CD4-positive, alpha-beta memory T cell (primary cell): ENCODE data around the gene ZDHHC23. TPM values are rescaled to one million over a fixed set of nuclear protein-coding genes. Genes with fewer than 3 reads are reported as not detected.

Experiments
- CTCF ChIA-PET: fragments of 350-600 bp; sonication (Branson Sonifier 250); formaldehyde crosslinking; loops from one replicate; lab custom pipeline; 2021; ENCODE audit warnings: inconsistent platforms; ENCODE audit not compliant: partially characterized antibody; lab: Charles Lee
- POLR2A ChIA-PET: fragments of 350-600 bp; sonication (Branson Sonifier 250); formaldehyde crosslinking; loops from one replicate; lab custom pipeline; 2021; ENCODE audit not compliant: partially characterized antibody; lab: Charles Lee
- DNase-seq, 5 donors: peaks; one replicate each; pipeline versions ENCODE4 v3.0.0 to v3.0.0-alpha.2; 2020 to 2022; ENCODE audit warnings: mixed read lengths in 1 of 5
- H3K27ac ChIP-seq: one replicate; pipeline ENCODE4 v1.7.0; 2013; ENCODE audit warnings: low read depth, low read length
- H3K27me3 ChIP-seq: 2 replicates; pipeline ENCODE4 v1.7.0; 2013; ENCODE audit warnings: mild to moderate bottlenecking, low read length, moderate library complexity; ENCODE audit not compliant: insufficient read depth
- H3K36me3 ChIP-seq: 2 replicates; pipeline ENCODE4 v1.7.0; 2013; ENCODE audit warnings: mild to moderate bottlenecking, low read length, moderate library complexity; ENCODE audit not compliant: insufficient read depth
- H3K4me1 ChIP-seq: 2 replicates; pipeline ENCODE4 v1.7.0; 2013; ENCODE audit warnings: mild to moderate bottlenecking, low read length, moderate library complexity; ENCODE audit not compliant: insufficient read depth
- H3K4me3 ChIP-seq, 2 donors: one replicate each; pipeline ENCODE4 v1.7.0; 2013; ENCODE audit warnings: low read length in 2 of 2, mild to moderate bottlenecking in 1 of 2
- H3K9me3 ChIP-seq, 2 donors: one replicate each; pipeline ENCODE4 v1.7.0; 2013; ENCODE audit warnings: low read length in 2 of 2, control low read depth in 1 of 2; ENCODE audit not compliant: control insufficient read depth in 1 of 2
- H3K27ac Mint-ChIP-seq, 7 donors: one replicate each; pipeline ENCODE4 v1.8.0; 2020 to 2021; ENCODE audit warnings: mixed read lengths in 7 of 7, mild to moderate bottlenecking in 6 of 7, inconsistent platforms in 3 of 7, moderate library complexity in 3 of 7
- H3K27me3 Mint-ChIP-seq, 2 donors: one replicate each; pipeline ENCODE4 v1.8.0; 2020 to 2021; ENCODE audit warnings: mixed read lengths in 2 of 2
- H3K36me3 Mint-ChIP-seq, 2 donors: one replicate each; pipeline ENCODE4 v1.8.0; 2020 to 2021; ENCODE audit warnings: mixed read lengths in 2 of 2, inconsistent platforms in 1 of 2, mild to moderate bottlenecking in 1 of 2
- H3K4me1 Mint-ChIP-seq, 4 donors: one replicate each; pipeline ENCODE4 v1.8.0; 2020 to 2021; ENCODE audit warnings: mixed read lengths in 4 of 4, mild to moderate bottlenecking in 1 of 4
- H3K4me3 Mint-ChIP-seq, 8 donors: one replicate each; pipeline ENCODE4 v1.8.0; 2020 to 2021; ENCODE audit warnings: mixed read lengths in 8 of 8, mild to moderate bottlenecking in 7 of 8, moderate library complexity in 6 of 8, inconsistent platforms in 3 of 8
- H3K9me3 Mint-ChIP-seq, 8 donors: one replicate each; pipeline ENCODE4 v1.8.0; 2020 to 2021; ENCODE audit warnings: mixed read lengths in 8 of 8, mild to moderate bottlenecking in 5 of 8, inconsistent platforms in 3 of 8, moderate library complexity in 1 of 8
- intact Hi-C: fragments of 100-400 bp; cut with micrococcal nuclease; formaldehyde crosslinking; loops from one replicate; pipeline ENCODE4 v1.15.1; 2023
- polyA plus RNA-seq, 2 donors: library from polyadenylated mRNA; unstranded; fragments of 300-500 nt; fragmentation: Illumina TruSeq; gene quantifications; one replicate each; pipeline ENCODE4 v1.2.3, GENCODE V29; 2021
- total RNA-seq, 2 experiments: library from RNA; stranded (reverse); gene quantifications; one replicate each; pipeline ENCODE4 v1.2.3, GENCODE V29; 2021

ZDHHC23 gene
- total RNA-seq (1 to 10 TPM; 5.2 to 7.3 TPM), polyA plus RNA-seq (1 to 10 TPM in 1 of 2 donors, under 1 TPM in 1; 0.82 to 1.0 TPM)

GRCh38 chr3:113947372-113948014, at the start of gene ZDHHC23:
ZDHHC23 (plus strand) TSS chr3:113948013; CDS start chr3:113948803, 790 bp downstream.
- no peaks in the 10 kb centered on the region for H3K36me3 ChIP-seq
- POLR2A ChIA-PET, result no interaction called here
- H3K4me3 ChIP-seq, result peak within 1 kb of the TSS; percentile 57 to 66
- no peaks in the 10 kb centered on the region for H3K9me3 ChIP-seq
- no peaks in the 10 kb centered on the region for H3K9me3 Mint-ChIP-seq
- H3K4me1 Mint-ChIP-seq, result peaks cover 8 to 23% (median 11%) of the 10 kb centered on the region in 4 donors
- CTCF ChIA-PET, result no interaction called here
- H3K4me3 Mint-ChIP-seq, result peak within 1 kb of the TSS; percentile 86 to 90 (median 87)
- H3K4me1 ChIP-seq, result peaks cover 14% of the 10 kb centered on the region
- peak; percentile 71 to 79 (median 75) for DNase-seq
- H3K36me3 Mint-ChIP-seq, result peaks cover 0 to 5% of the 10 kb centered on the region in 2 donors
- peak within 1 kb of the TSS; percentile 19 for H3K27ac ChIP-seq
- H3K27me3 Mint-ChIP-seq, result peaks cover 3 to 5% of the 10 kb centered on the region in 2 donors
- H3K27me3 ChIP-seq, result no peaks in the 10 kb centered on the region
- intact Hi-C loops, result loop anchor here (1.0 kb wide), 3 partner anchors 109 to 251 kb away; partner anchors contain the start of genes CCDC191, QTRT2 and USF3
- peak within 1 kb of the TSS; percentile 78 to 87 (median 82) for H3K27ac Mint-ChIP-seq

GRCh38 chr3:113898892-113899291, 48.9 kb upstream of the ZDHHC23 start:
- H3K36me3 Mint-ChIP-seq, result no peaks in the 10 kb centered on the region
- Histone ChIP-seq H3K27ac (no peak overlapping the region), H3K27me3 (no peaks in the 10 kb centered on the region), H3K4me1 (peaks cover 12% of the 10 kb centered on the region), H3K4me3 (no peak overlapping the region), H3K36me3 (no peaks in the 10 kb centered on the region), H3K9me3 (no peaks in the 10 kb centered on the region)
- ChIA-PET POLR2A (no interaction called here), CTCF (no interaction called here)
- intact Hi-C loops, result no loop called here
- peaks cover 2 to 4% of the 10 kb centered on the region in 2 donors for H3K27me3 Mint-ChIP-seq
- peaks cover 7 to 9% (median 7%) of the 10 kb centered on the region in 4 donors for H3K4me1 Mint-ChIP-seq
- no peak overlapping the region for H3K4me3 Mint-ChIP-seq
- no peak overlapping the region for H3K27ac Mint-ChIP-seq
- no peaks in the 10 kb centered on the region for H3K9me3 Mint-ChIP-seq
- DNase-seq, result no peak

GRCh38 chr3:113906568-113907140, 41.2 kb upstream of the ZDHHC23 start:
- Mint-ChIP-seq H3K4me1 (no peaks in the 10 kb centered on the region), H3K27ac (peak overlapping the region in 1 of 7 donors; percentile 26), H3K4me3 (no peak overlapping the region), H3K9me3 (no peaks in the 10 kb centered on the region), H3K36me3 (no peaks in the 10 kb centered on the region), H3K27me3 (peaks cover 2 to 5% of the 10 kb centered on the region in 2 donors)
- Histone ChIP-seq H3K27me3 (no peaks in the 10 kb centered on the region), H3K9me3 (no peaks in the 10 kb centered on the region), H3K27ac (no peak overlapping the region), H3K36me3 (no peaks in the 10 kb centered on the region), H3K4me3 (no peak overlapping the region), H3K4me1 (no peaks in the 10 kb centered on the region)
- no peak for DNase-seq
- ChIA-PET CTCF (interaction anchor here (1.3 to 10.0 kb wide), 4 partner anchors 8 to 170 kb away, joined by 4 to 157 read pairs (median 8); partner anchors contain the start of gene GRAMD1C), POLR2A (interaction anchor here (0.6 kb wide), 1 partner anchor 10 kb away, joined by 4 read pairs; no protein-coding TSS in a partner anchor)
- intact Hi-C loops, result no loop called here

- ChIA-PET CTCF (interaction anchor here (2.7 to 10.0 kb wide), 2 partner anchors 67 to 172 kb away, joined by 8 to 157 read pairs; partner anchors contain the start of gene GRAMD1C), POLR2A (no interaction called here)
- H3K9me3 Mint-ChIP-seq, result no peaks in the 10 kb centered on the region
- Histone ChIP-seq H3K27me3 (no peaks in the 10 kb centered on the region), H3K9me3 (no peaks in the 10 kb centered on the region), H3K36me3 (no peaks in the 10 kb centered on the region), H3K27ac (no peak overlapping the region), H3K4me1 (no peaks in the 10 kb centered on the region), H3K4me3 (no peak overlapping the region)
- H3K27ac Mint-ChIP-seq, result no peak overlapping the region
- no peaks in the 10 kb centered on the region for H3K36me3 Mint-ChIP-seq
- intact Hi-C loops, result no loop called here
- DNase-seq, result no peak
- peaks cover 2 to 3% of the 10 kb centered on the region in 2 donors for H3K27me3 Mint-ChIP-seq
- peaks cover 0 to 5% (median 4%) of the 10 kb centered on the region in 4 donors for H3K4me1 Mint-ChIP-seq
- H3K4me3 Mint-ChIP-seq, result no peak overlapping the region
These were observed 39.7 kb upstream of the ZDHHC23 start for GRCh38 chr3:113908133-113908532.

- ChIA-PET CTCF (interaction anchor here (1.0 to 10.0 kb wide), 3 partner anchors 70 to 175 kb away, joined by 3 to 157 read pairs (median 4); partner anchors contain the start of genes GRAMD1C and NAA50), POLR2A (no interaction called here)
- Histone ChIP-seq H3K4me1 (no peaks in the 10 kb centered on the region), H3K36me3 (no peaks in the 10 kb centered on the region), H3K27ac (no peak overlapping the region), H3K9me3 (no peaks in the 10 kb centered on the region), H3K4me3 (no peak overlapping the region), H3K27me3 (no peaks in the 10 kb centered on the region)
- no peaks in the 10 kb centered on the region for H3K27me3 Mint-ChIP-seq
- H3K4me1 Mint-ChIP-seq, result peaks cover 0 to 5% (median 4%) of the 10 kb centered on the region in 4 donors
- no peaks in the 10 kb centered on the region for H3K9me3 Mint-ChIP-seq
- intact Hi-C loops, result no loop called here
- no peak overlapping the region for H3K27ac Mint-ChIP-seq
- no peak overlapping the region for H3K4me3 Mint-ChIP-seq
- DNase-seq, result no peak
- H3K36me3 Mint-ChIP-seq, result no peaks in the 10 kb centered on the region
These were observed 36.8 kb upstream of the ZDHHC23 start for GRCh38 chr3:113910966-113911365.

GRCh38 chr3:113912552-113913236, 35.1 kb upstream of the ZDHHC23 start:
- Histone ChIP-seq H3K27ac (no peak overlapping the region), H3K4me1 (no peaks in the 10 kb centered on the region), H3K9me3 (no peaks in the 10 kb centered on the region), H3K36me3 (no peaks in the 10 kb centered on the region), H3K4me3 (no peak overlapping the region), H3K27me3 (no peaks in the 10 kb centered on the region)
- no peaks in the 10 kb centered on the region for H3K9me3 Mint-ChIP-seq
- peak overlapping the region; percentile 50 to 82 (median 64) for H3K4me3 Mint-ChIP-seq
- H3K4me1 Mint-ChIP-seq, result peaks cover 0 to 5% (median 4%) of the 10 kb centered on the region in 4 donors
- peak; percentile 44 to 61 (median 51) for DNase-seq
- intact Hi-C loops, result loop anchor here (1.0 to 2.0 kb wide), 4 partner anchors 74 to 862 kb away; partner anchors contain the start of gene GRAMD1C
- POLR2A ChIA-PET, result interaction anchor here (1.1 to 1.2 kb wide), 2 partner anchors 73 to 217 kb away, joined by 3 to 4 read pairs; partner anchors contain the start of gene USF3
- H3K27ac Mint-ChIP-seq, result peak overlapping the region in 5 of 7 donors; percentile 10 to 81 (median 56)
- H3K36me3 Mint-ChIP-seq, result no peaks in the 10 kb centered on the region
- H3K27me3 Mint-ChIP-seq, result no peaks in the 10 kb centered on the region
- CTCF ChIA-PET, result interaction anchor here (0.6 to 10.0 kb wide), 14 partner anchors 9 to 679 kb away, joined by 3 to 157 read pairs (median 4); partner anchors contain the start of gene GRAMD1C
